ENCODE data around the gene SRSF4. TPM values are rescaled to one million over a fixed set of nuclear protein-coding genes. Genes with fewer than 3 reads are reported as not detected.

SRSF4 gene
- 34.7 and 42.0 TPM in 2 replicates for total RNA-seq

GRCh38 chr1:29181413-29182225 lies at the start of gene SRSF4:
SRSF4 (minus strand) TSS chr1:29181900; CDS start chr1:29181752, 148 bp downstream.

GRCh38 chr1:29230553-29231378 lies 49.1 kb upstream of the SRSF4 start, which contains the start of gene MECR:
MECR (minus strand) TSS chr1:29230934; CDS start chr1:29230906, 28 bp downstream.

GRCh38 chr1:29123887-29124365 lies 57.8 kb downstream of the SRSF4 start, which contains the start of gene TMEM200B:
TMEM200B (minus strand) TSS chr1:29123903; CDS start chr1:29121828, 2,075 bp downstream.

Other genes starting within 250 kb of the SRSF4 start
- gene TMEM200B, start 58.0 kb downstream of the SRSF4 start, total RNA-seq = 13.9 and 16.5 TPM in 2 replicates
- gene MECR, start 49.0 kb upstream of the SRSF4 start, total RNA-seq = 15.6 and 16.9 TPM in 2 replicates
- gene PTPRU, start 54.6 kb upstream of the SRSF4 start, total RNA-seq = 7.8 and 15.8 TPM in 2 replicates